WI38 (cell line): ENCODE results near the gene NOTCH1.

Experiments
- H3K4me3 ChIP-seq: 2 replicates; pipeline ENCODE4 v1.5.1; 2011; ENCODE audit warnings: low read depth, mild to moderate bottlenecking, control low read depth, low read length
- TF ChIP-seq, protein P1 (sequence below): IDR thresholded peaks from 2 replicates; pipeline ENCODE4 v1.5.1; 2012; ENCODE audit warnings: low read depth, mild to moderate bottlenecking, control low read depth, low read length

Gene NOTCH1

GRCh38 chr9:136485049-136486045, 60.5 kb downstream of the NOTCH1 start:
- H3K4me3 ChIP-seq = no peak overlapping the region

DNA sequence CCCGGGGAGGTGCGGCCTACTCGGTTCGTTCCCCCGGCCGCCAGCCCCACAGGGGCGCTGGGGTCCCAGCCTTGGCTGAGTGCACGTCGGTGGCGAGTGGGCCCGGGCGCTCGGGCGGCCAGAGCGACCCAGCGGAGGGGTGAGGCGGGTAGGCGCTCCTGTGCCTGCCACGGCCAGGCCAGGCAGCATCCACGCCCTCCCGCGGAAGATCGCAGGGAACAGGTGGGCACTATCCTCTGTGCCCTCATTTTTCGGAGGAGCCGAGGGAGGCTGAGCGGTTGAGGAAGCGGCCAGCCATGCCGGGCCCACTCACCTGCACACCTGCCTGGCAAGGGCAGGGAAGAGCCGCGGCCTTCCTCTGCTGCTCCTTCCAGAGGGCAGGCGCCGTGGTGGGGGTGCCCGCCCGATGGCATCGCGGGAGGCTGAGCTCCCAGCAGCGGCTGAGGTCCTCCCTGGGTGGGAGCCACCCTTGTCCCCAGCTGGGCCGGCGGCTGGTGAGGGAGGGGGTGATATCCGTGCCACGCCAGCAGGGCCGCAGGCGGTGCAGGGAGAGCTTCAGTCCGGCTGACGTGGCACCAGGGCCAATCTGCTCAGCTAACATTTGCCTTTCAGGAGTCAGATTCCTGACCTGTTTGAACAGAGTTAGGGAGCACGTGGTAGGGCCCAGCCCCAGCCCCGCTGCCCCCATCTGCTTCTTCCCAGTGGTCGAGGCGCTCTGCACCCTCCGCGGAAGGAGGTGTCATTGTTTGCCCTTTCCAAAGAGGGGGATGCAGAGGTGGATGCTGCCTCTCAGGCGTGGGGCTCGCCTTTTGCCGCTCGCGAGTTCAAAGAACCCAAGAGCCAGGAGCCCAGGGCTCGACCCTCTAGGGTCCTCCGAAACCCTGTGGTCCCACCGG, 61.4 kb downstream of the NOTCH1 start:
- H3K4me3 ChIP-seq = peak overlapping the region; percentile 67
- TF ChIP-seq, protein P1, sequence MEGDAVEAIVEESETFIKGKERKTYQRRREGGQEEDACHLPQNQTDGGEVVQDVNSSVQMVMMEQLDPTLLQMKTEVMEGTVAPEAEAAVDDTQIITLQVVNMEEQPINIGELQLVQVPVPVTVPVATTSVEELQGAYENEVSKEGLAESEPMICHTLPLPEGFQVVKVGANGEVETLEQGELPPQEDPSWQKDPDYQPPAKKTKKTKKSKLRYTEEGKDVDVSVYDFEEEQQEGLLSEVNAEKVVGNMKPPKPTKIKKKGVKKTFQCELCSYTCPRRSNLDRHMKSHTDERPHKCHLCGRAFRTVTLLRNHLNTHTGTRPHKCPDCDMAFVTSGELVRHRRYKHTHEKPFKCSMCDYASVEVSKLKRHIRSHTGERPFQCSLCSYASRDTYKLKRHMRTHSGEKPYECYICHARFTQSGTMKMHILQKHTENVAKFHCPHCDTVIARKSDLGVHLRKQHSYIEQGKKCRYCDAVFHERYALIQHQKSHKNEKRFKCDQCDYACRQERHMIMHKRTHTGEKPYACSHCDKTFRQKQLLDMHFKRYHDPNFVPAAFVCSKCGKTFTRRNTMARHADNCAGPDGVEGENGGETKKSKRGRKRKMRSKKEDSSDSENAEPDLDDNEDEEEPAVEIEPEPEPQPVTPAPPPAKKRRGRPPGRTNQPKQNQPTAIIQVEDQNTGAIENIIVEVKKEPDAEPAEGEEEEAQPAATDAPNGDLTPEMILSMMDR = no peak

More at GRCh38 chr9:136485049-136486045, 60.5 kb downstream of the NOTCH1 start:
- TF ChIP-seq, protein P1 = peak; percentile 81

DNA sequence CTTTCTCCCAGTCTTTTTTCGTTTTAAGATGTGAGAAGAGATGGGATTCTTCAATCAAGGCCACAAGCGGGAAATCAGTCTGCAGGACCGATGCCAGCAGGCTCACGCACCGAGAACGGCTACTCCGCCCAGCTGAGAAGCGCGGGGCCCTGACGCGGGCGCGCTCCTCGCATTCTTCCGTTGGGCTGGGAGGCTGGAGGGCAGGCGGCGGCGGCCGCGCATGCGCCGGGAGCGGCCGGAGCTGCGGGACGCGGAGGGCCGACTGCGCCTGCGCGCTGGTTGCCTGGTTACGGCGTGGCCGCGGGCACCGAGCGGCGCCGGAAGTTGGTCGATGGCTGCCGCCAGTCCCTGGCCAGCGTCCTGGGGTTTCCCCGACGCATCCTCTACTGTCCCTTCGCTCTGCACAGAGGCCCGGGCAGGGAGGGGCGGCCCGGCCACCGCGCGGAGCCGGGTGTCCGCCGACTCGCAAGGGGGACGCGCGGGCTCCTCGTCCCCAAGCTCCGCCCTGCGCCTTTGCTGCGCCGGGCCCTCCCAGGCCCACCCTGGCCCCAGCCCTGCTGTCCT, 62.2 kb downstream of the NOTCH1 start:
- H3K4me3 ChIP-seq = peak overlapping the region; percentile 67
- TF ChIP-seq, protein P1 = no peak

GRCh38 chr9:136482793-136483588, 62.9 kb downstream of the NOTCH1 start, which contains the start of gene SEC16A:
SEC16A (minus strand) TSS chr9:136483040; CDS start chr9:136477615, 5,425 bp downstream.
- peak within 1 kb of the TSS; percentile 90 for H3K4me3 ChIP-seq
- TF ChIP-seq, protein P1 = no peak

DNA sequence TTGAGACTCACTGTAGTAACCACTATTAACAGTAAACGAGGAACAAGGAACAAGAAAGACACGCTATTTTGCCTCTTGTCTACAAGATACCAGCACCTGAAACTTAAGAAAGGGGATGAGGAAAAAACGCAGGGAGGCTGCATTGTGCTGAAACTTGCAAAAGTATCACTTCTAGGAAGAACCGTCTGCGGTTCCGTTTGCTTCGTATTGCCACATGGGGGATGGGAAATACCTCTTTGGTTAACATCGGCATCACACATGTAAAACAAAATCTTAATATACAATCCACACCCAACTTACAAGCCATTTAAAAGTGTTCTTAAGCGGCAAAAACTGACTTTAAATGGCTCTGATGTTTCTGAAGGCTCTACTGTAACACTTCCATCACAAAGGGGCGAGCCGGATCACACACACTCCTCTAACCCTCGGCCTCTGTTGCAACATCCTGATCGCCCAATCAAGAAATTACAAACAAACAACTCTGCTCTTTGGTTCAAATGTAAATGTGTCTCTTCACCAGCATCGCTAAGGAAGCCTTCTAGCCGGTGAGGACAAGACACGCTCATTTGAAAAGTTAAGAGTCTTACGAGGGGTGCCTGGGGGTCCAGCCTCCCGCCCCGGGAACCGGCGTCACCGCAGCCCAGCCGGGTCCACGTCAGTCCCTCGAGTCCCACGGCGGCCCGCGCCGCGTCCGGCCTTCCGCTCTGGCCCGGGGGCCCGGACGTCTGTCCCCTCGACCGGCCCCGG, 63.6 kb downstream of the NOTCH1 start:
- peak overlapping the region; percentile 90 for H3K4me3 ChIP-seq
- TF ChIP-seq, protein P1 = no peak

- peak overlapping the region; percentile 90 for H3K4me3 ChIP-seq
- TF ChIP-seq, protein P1 = no peak
Observed at GRCh38 chr9:136481558-136481957, 64.3 kb downstream of the NOTCH1 start.
